ENCODE measurements around the gene OR5K4.
A peak's percentile ranks its signal among the peaks of the same experiment; 100 is the strongest.

Gene OR5K4

GRCh38 chr3:98353554-98353953, at the start of gene OR5K4:
Gene OR5K4 (plus strand): TSS chr3:98353854. CDS start chr3:98353854, 0 bp downstream.
- Histone ChIP-seq H3K9ac (ENCODE audit: low read depth, low read length) (no peak within 1 kb of the TSS), H3K9me3 (ENCODE audit: control insufficient read depth, insufficient read depth, low read length) (no peaks in the 10 kb centered on the region), H3K36me3 (ENCODE audit: insufficient read depth, low read length) (no peaks in the 10 kb centered on the region), H3K4me1 (ENCODE audit: insufficient read depth, low read length) (no peaks in the 10 kb centered on the region)

GRCh38 chr3:98322101-98322500, 31.6 kb upstream of the OR5K4 start:
- Histone ChIP-seq H3K9me3 (ENCODE audit: control insufficient read depth, insufficient read depth, low read length) (no peaks in the 10 kb centered on the region), H3K36me3 (ENCODE audit: insufficient read depth, low read length) (no peaks in the 10 kb centered on the region), H3K9ac (ENCODE audit: low read depth, low read length) (no peak overlapping the region), H3K4me1 (ENCODE audit: insufficient read depth, low read length) (peaks cover 16% of the 10 kb centered on the region; the same call in 1 of the 2 replicates)

GRCh38 chr3:98322686-98323085, 31.0 kb upstream of the OR5K4 start:
- H3K9me3 ChIP-seq (ENCODE audit: control insufficient read depth, insufficient read depth, low read length): no peaks in the 10 kb centered on the region
- H3K9ac ChIP-seq (ENCODE audit: low read depth, low read length): no peak overlapping the region
- H3K4me1 ChIP-seq (ENCODE audit: insufficient read depth, low read length): peaks cover 21% of the 10 kb centered on the region
- H3K36me3 ChIP-seq (ENCODE audit: insufficient read depth, low read length): no peaks in the 10 kb centered on the region

- Histone ChIP-seq H3K9ac (ENCODE audit: low read depth, low read length) (no peak overlapping the region), H3K36me3 (ENCODE audit: insufficient read depth, low read length) (no peaks in the 10 kb centered on the region), H3K9me3 (ENCODE audit: control insufficient read depth, insufficient read depth, low read length) (no peaks in the 10 kb centered on the region), H3K4me1 (ENCODE audit: insufficient read depth, low read length) (peaks cover 26% of the 10 kb centered on the region)
Measured at GRCh38 chr3:98323425-98323824, 30.2 kb upstream of the OR5K4 start.

GRCh38 chr3:98325055-98325454, 28.6 kb upstream of the OR5K4 start:
- Histone ChIP-seq H3K9me3 (ENCODE audit: control insufficient read depth, insufficient read depth, low read length) (no peaks in the 10 kb centered on the region), H3K4me1 (ENCODE audit: insufficient read depth, low read length) (peaks cover 36% of the 10 kb centered on the region), H3K36me3 (ENCODE audit: insufficient read depth, low read length) (no peaks in the 10 kb centered on the region), H3K9ac (ENCODE audit: low read depth, low read length) (peak overlapping the region; percentile 35)

GRCh38 chr3:98326105-98326893, 27.4 kb upstream of the OR5K4 start:
- Histone ChIP-seq H3K4me1 (ENCODE audit: insufficient read depth, low read length) (peaks cover 36% of the 10 kb centered on the region), H3K36me3 (ENCODE audit: insufficient read depth, low read length) (no peaks in the 10 kb centered on the region), H3K9me3 (ENCODE audit: control insufficient read depth, insufficient read depth, low read length) (no peaks in the 10 kb centered on the region), H3K9ac (ENCODE audit: low read depth, low read length) (peak overlapping the region; percentile 13; the same call in 1 of the 2 replicates)

- Histone ChIP-seq H3K4me1 (ENCODE audit: insufficient read depth, low read length) (peaks cover 36% of the 10 kb centered on the region), H3K9me3 (ENCODE audit: control insufficient read depth, insufficient read depth, low read length) (no peaks in the 10 kb centered on the region), H3K9ac (ENCODE audit: low read depth, low read length) (0 out of 2 replicates have a peak overlapping the region, but pooled peaks have one; percentile 7), H3K36me3 (ENCODE audit: insufficient read depth, low read length) (no peaks in the 10 kb centered on the region)
Measured at GRCh38 chr3:98326945-98327344, 26.7 kb upstream of the OR5K4 start.

GRCh38 chr3:98328933-98329332, 24.7 kb upstream of the OR5K4 start:
- H3K36me3 ChIP-seq (ENCODE audit: insufficient read depth, low read length): no peaks in the 10 kb centered on the region
- no peak overlapping the region; the same call in 1 of the 2 replicates for H3K9ac ChIP-seq (ENCODE audit: low read depth, low read length)
- H3K9me3 ChIP-seq (ENCODE audit: control insufficient read depth, insufficient read depth, low read length): no peaks in the 10 kb centered on the region
- H3K4me1 ChIP-seq (ENCODE audit: insufficient read depth, low read length): peaks cover 36% of the 10 kb centered on the region

- Histone ChIP-seq H3K4me1 (ENCODE audit: insufficient read depth, low read length) (peaks cover 36% of the 10 kb centered on the region), H3K9me3 (ENCODE audit: control insufficient read depth, insufficient read depth, low read length) (no peaks in the 10 kb centered on the region), H3K9ac (ENCODE audit: low read depth, low read length) (no peak overlapping the region; the same call in 1 of the 2 replicates), H3K36me3 (ENCODE audit: insufficient read depth, low read length) (no peaks in the 10 kb centered on the region)
Measured at GRCh38 chr3:98329392-98330124, 24.1 kb upstream of the OR5K4 start.

GRCh38 chr3:98331329-98331728, 22.3 kb upstream of the OR5K4 start:
- Histone ChIP-seq H3K9ac (ENCODE audit: low read depth, low read length) (no peak overlapping the region), H3K36me3 (ENCODE audit: insufficient read depth, low read length) (no peaks in the 10 kb centered on the region), H3K9me3 (ENCODE audit: control insufficient read depth, insufficient read depth, low read length) (no peaks in the 10 kb centered on the region), H3K4me1 (ENCODE audit: insufficient read depth, low read length) (peaks cover 26% of the 10 kb centered on the region)

GRCh38 chr3:98333989-98334606, 19.6 kb upstream of the OR5K4 start:
- H3K36me3 ChIP-seq (ENCODE audit: insufficient read depth, low read length): no peaks in the 10 kb centered on the region
- H3K4me1 ChIP-seq (ENCODE audit: insufficient read depth, low read length): peaks cover 3% of the 10 kb centered on the region; the same call in 1 of the 2 replicates
- no peaks in the 10 kb centered on the region for H3K9me3 ChIP-seq (ENCODE audit: control insufficient read depth, insufficient read depth, low read length)
- no peak overlapping the region for H3K9ac ChIP-seq (ENCODE audit: low read depth, low read length)

- no peak overlapping the region for H3K9ac ChIP-seq (ENCODE audit: low read depth, low read length)
- H3K36me3 ChIP-seq (ENCODE audit: insufficient read depth, low read length): no peaks in the 10 kb centered on the region
- no peaks in the 10 kb centered on the region for H3K9me3 ChIP-seq (ENCODE audit: control insufficient read depth, insufficient read depth, low read length)
- H3K4me1 ChIP-seq (ENCODE audit: insufficient read depth, low read length): no peaks in the 10 kb centered on the region
Measured at GRCh38 chr3:98339031-98339430, 14.6 kb upstream of the OR5K4 start.

- Histone ChIP-seq H3K9me3 (ENCODE audit: control insufficient read depth, insufficient read depth, low read length) (no peaks in the 10 kb centered on the region), H3K36me3 (ENCODE audit: insufficient read depth, low read length) (no peaks in the 10 kb centered on the region), H3K9ac (ENCODE audit: low read depth, low read length) (no peak overlapping the region), H3K4me1 (ENCODE audit: insufficient read depth, low read length) (no peaks in the 10 kb centered on the region)
Measured at GRCh38 chr3:98341758-98342157, 11.9 kb upstream of the OR5K4 start.

- no peaks in the 10 kb centered on the region for H3K4me1 ChIP-seq (ENCODE audit: insufficient read depth, low read length)
- H3K36me3 ChIP-seq (ENCODE audit: insufficient read depth, low read length): no peaks in the 10 kb centered on the region
- no peak overlapping the region for H3K9ac ChIP-seq (ENCODE audit: low read depth, low read length)
- H3K9me3 ChIP-seq (ENCODE audit: control insufficient read depth, insufficient read depth, low read length): no peaks in the 10 kb centered on the region
Measured at GRCh38 chr3:98343647-98344507, 9.8 kb upstream of the OR5K4 start.
